Measurements from ENCODE around the gene ZNF775.

ZNF775 gene

GRCh38 chr7:150439967-150440366, 60.8 kb downstream of the ZNF775 start:
- Histone ChIP-seq H3K79me1 (replicated peaks; ENCODE audit: low read length, poor library complexity, severe bottlenecking) (no peaks in the 10 kb centered on the region), H3K9me3 (ENCODE audit: control insufficient read depth, low read length) (peaks cover 19% of the 10 kb centered on the region), H4K8ac (ENCODE audit: low read length) (no peak overlapping the region), H3K27me3 (ENCODE audit: control insufficient read depth in 1 of 2, insufficient read depth in 1 of 2, low read length in 2 of 2) (peaks cover 0 to 4% of the 10 kb centered on the region in 2 experiments), H2AFZ (ENCODE audit: low read depth, low read length) (no peak overlapping the region), H4K91ac (ENCODE audit: low read length) (no peak overlapping the region), H3K27ac (ENCODE audit: low read length, poor library complexity, severe bottlenecking) (no peak overlapping the region), H3K4me1 (ENCODE audit: control insufficient read depth, insufficient read depth, low read depth, low read length) (no peaks in the 10 kb centered on the region), H3K9ac (ENCODE audit: low read length) (no peak overlapping the region), H2BK120ac (ENCODE audit: low read depth, low read length) (no peak overlapping the region), H3K18ac (ENCODE audit: low read depth in 1 of 2, low read length in 2 of 2) (no peak overlapping the region), H3K23ac (ENCODE audit: low read length in 2 of 2) (no peak overlapping the region), H3K14ac (ENCODE audit: low read length in 2 of 2) (no peak overlapping the region), H2BK5ac (ENCODE audit: low read depth, low read length, poor library complexity, severe bottlenecking) (no peak overlapping the region), H3K36me3 (ENCODE audit: control insufficient read depth in 1 of 2, insufficient read depth in 2 of 2, low read depth in 1 of 2, low read length in 2 of 2) (no peaks in the 10 kb centered on the region), H2BK12ac (ENCODE audit: low read length in 2 of 2) (no peak overlapping the region), H2BK15ac (ENCODE audit: low read depth, poor library complexity, severe bottlenecking) (no peak overlapping the region), H3K4me3 (ENCODE audit: insufficient read depth in 1 of 2, low read depth in 1 of 2, low read length in 2 of 2) (no peak overlapping the region), H2AK5ac (ENCODE audit: low read length, severe bottlenecking) (no peak overlapping the region), H3K4ac (ENCODE audit: low read depth in 1 of 2, low read length in 2 of 2) (no peak overlapping the region), H3K4me2 (ENCODE audit: low read length, poor library complexity, severe bottlenecking) (no peak overlapping the region)
- no CpG with 5 or more reads among the region's 2 CpGs for WGBS
- DNase-seq: no peak

- Histone ChIP-seq H3K4ac (ENCODE audit: low read depth in 1 of 2, low read length in 2 of 2) (no peak overlapping the region), H3K27me3 (ENCODE audit: control insufficient read depth in 1 of 2, insufficient read depth in 1 of 2, low read length in 2 of 2) (peaks cover 0 to 4% of the 10 kb centered on the region in 2 experiments), H4K91ac (ENCODE audit: low read length) (no peak overlapping the region)
Measured at GRCh38 chr7:150441524-150441923, 62.4 kb downstream of the ZNF775 start.

GRCh38 chr7:150442811-150443210, 63.7 kb downstream of the ZNF775 start:
- Histone ChIP-seq H3K18ac (ENCODE audit: low read depth in 1 of 2, low read length in 2 of 2) (no peak overlapping the region), H3K4ac (ENCODE audit: low read depth in 1 of 2, low read length in 2 of 2) (no peak overlapping the region), H3K79me1 (replicated peaks; ENCODE audit: low read length, poor library complexity, severe bottlenecking) (no peaks in the 10 kb centered on the region), H4K91ac (ENCODE audit: low read length) (no peak overlapping the region), H4K8ac (ENCODE audit: low read length) (no peak overlapping the region), H3K23ac (ENCODE audit: low read length in 2 of 2) (no peak overlapping the region), H2BK120ac (ENCODE audit: low read depth, low read length) (no peak overlapping the region), H3K4me1 (ENCODE audit: control insufficient read depth, insufficient read depth, low read depth, low read length) (peaks cover 2% of the 10 kb centered on the region), H3K27me3 (ENCODE audit: control insufficient read depth in 1 of 2, insufficient read depth in 1 of 2, low read length in 2 of 2) (peaks cover 0 to 4% of the 10 kb centered on the region in 2 experiments), H2AK5ac (ENCODE audit: low read length, severe bottlenecking) (no peak overlapping the region), H3K9me3 (ENCODE audit: control insufficient read depth, low read length) (peaks cover 19% of the 10 kb centered on the region), H3K14ac (ENCODE audit: low read length in 2 of 2) (no peak overlapping the region), H3K9ac (ENCODE audit: low read length) (no peak overlapping the region), H3K27ac (ENCODE audit: low read length, poor library complexity, severe bottlenecking) (no peak overlapping the region), H2BK15ac (ENCODE audit: low read depth, poor library complexity, severe bottlenecking) (no peak overlapping the region), H2BK5ac (ENCODE audit: low read depth, low read length, poor library complexity, severe bottlenecking) (no peak overlapping the region), H2BK12ac (ENCODE audit: low read length in 2 of 2) (no peak overlapping the region), H3K4me2 (ENCODE audit: low read length, poor library complexity, severe bottlenecking) (no peak overlapping the region), H3K36me3 (ENCODE audit: control insufficient read depth in 1 of 2, insufficient read depth in 2 of 2, low read depth in 1 of 2, low read length in 2 of 2) (no peaks in the 10 kb centered on the region), H2AFZ (ENCODE audit: low read depth, low read length) (no peak overlapping the region), H3K4me3 (ENCODE audit: insufficient read depth in 1 of 2, low read depth in 1 of 2, low read length in 2 of 2) (no peak overlapping the region)
- WGBS: 93% methylated on average over 20 of the region's 20 CpGs
- DNase-seq: no peak

More at GRCh38 chr7:150441524-150441923, 62.4 kb downstream of the ZNF775 start:
- H3K4me3 ChIP-seq (ENCODE audit: insufficient read depth in 1 of 2, low read depth in 1 of 2, low read length in 2 of 2): no peak overlapping the region
- H3K9ac ChIP-seq (ENCODE audit: low read length): no peak overlapping the region
- peaks cover 19% of the 10 kb centered on the region for H3K9me3 ChIP-seq (ENCODE audit: control insufficient read depth, low read length)
- no peak for DNase-seq
- no peaks in the 10 kb centered on the region for H3K79me1 ChIP-seq (replicated peaks; ENCODE audit: low read length, poor library complexity, severe bottlenecking)
- H2BK12ac ChIP-seq (ENCODE audit: low read length in 2 of 2): no peak overlapping the region
- H3K14ac ChIP-seq (ENCODE audit: low read length in 2 of 2): no peak overlapping the region
- no peak overlapping the region for H2BK120ac ChIP-seq (ENCODE audit: low read depth, low read length)
- no peaks in the 10 kb centered on the region for H3K36me3 ChIP-seq (ENCODE audit: control insufficient read depth in 1 of 2, insufficient read depth in 2 of 2, low read depth in 1 of 2, low read length in 2 of 2)
- H2AK5ac ChIP-seq (ENCODE audit: low read length, severe bottlenecking): no peak overlapping the region
- no peak overlapping the region for H3K4me2 ChIP-seq (ENCODE audit: low read length, poor library complexity, severe bottlenecking)
- H2BK5ac ChIP-seq (ENCODE audit: low read depth, low read length, poor library complexity, severe bottlenecking): no peak overlapping the region
- H3K18ac ChIP-seq (ENCODE audit: low read depth in 1 of 2, low read length in 2 of 2): no peak overlapping the region
- no peak overlapping the region for H2AFZ ChIP-seq (ENCODE audit: low read depth, low read length)
- H3K27ac ChIP-seq (ENCODE audit: low read length, poor library complexity, severe bottlenecking): no peak overlapping the region
- H2BK15ac ChIP-seq (ENCODE audit: low read depth, poor library complexity, severe bottlenecking): no peak overlapping the region
- H3K23ac ChIP-seq (ENCODE audit: low read length in 2 of 2): no peak overlapping the region
- no peak overlapping the region for H4K8ac ChIP-seq (ENCODE audit: low read length)
- no peaks in the 10 kb centered on the region for H3K4me1 ChIP-seq (ENCODE audit: control insufficient read depth, insufficient read depth, low read depth, low read length)

GRCh38 chr7:150443793-150444540, 64.8 kb downstream of the ZNF775 start:
- Histone ChIP-seq H3K27ac (ENCODE audit: low read length, poor library complexity, severe bottlenecking) (no peak overlapping the region), H3K23ac (ENCODE audit: low read length in 2 of 2) (no peak overlapping the region), H2BK120ac (ENCODE audit: low read depth, low read length) (no peak overlapping the region), H2AK5ac (ENCODE audit: low read length, severe bottlenecking) (no peak overlapping the region), H2BK5ac (ENCODE audit: low read depth, low read length, poor library complexity, severe bottlenecking) (no peak overlapping the region), H3K4me1 (ENCODE audit: control insufficient read depth, insufficient read depth, low read depth, low read length) (peaks cover 2% of the 10 kb centered on the region), H2AFZ (ENCODE audit: low read depth, low read length) (no peak overlapping the region), H4K8ac (ENCODE audit: low read length) (no peak overlapping the region), H3K18ac (ENCODE audit: low read depth in 1 of 2, low read length in 2 of 2) (no peak overlapping the region), H3K36me3 (ENCODE audit: control insufficient read depth in 1 of 2, insufficient read depth in 2 of 2, low read depth in 1 of 2, low read length in 2 of 2) (no peaks in the 10 kb centered on the region), H2BK15ac (ENCODE audit: low read depth, poor library complexity, severe bottlenecking) (no peak overlapping the region), H3K4me3 (ENCODE audit: insufficient read depth in 1 of 2, low read depth in 1 of 2, low read length in 2 of 2) (no peak overlapping the region), H2BK12ac (ENCODE audit: low read length in 2 of 2) (no peak overlapping the region), H3K14ac (ENCODE audit: low read length in 2 of 2) (no peak overlapping the region), H3K9ac (ENCODE audit: low read length) (no peak overlapping the region), H3K27me3 (ENCODE audit: control insufficient read depth in 1 of 2, insufficient read depth in 1 of 2, low read length in 2 of 2) (peaks cover under 1 to 6% of the 10 kb centered on the region in 2 experiments), H4K91ac (ENCODE audit: low read length) (no peak overlapping the region), H3K79me1 (replicated peaks; ENCODE audit: low read length, poor library complexity, severe bottlenecking) (no peaks in the 10 kb centered on the region), H3K4me2 (ENCODE audit: low read length, poor library complexity, severe bottlenecking) (no peak overlapping the region), H3K4ac (ENCODE audit: low read depth in 1 of 2, low read length in 2 of 2) (no peak overlapping the region), H3K9me3 (ENCODE audit: control insufficient read depth, low read length) (peaks cover 19% of the 10 kb centered on the region)
- 85% methylated on average over 18 of the region's 18 CpGs for WGBS
- no peak for DNase-seq

Measured in mesenchymal stem cell (in vitro differentiated cells and primary cell).